Smooth muscle cell (in vitro differentiated cells): ENCODE data around the gene AGRN. TPM values are rescaled to one million over a fixed set of nuclear protein-coding genes. Genes with fewer than 3 reads are reported as not detected.

Experiments used
- DNase-seq: peaks from one replicate; lab custom pipeline; 2025; ENCODE audit not compliant: unreplicated experiment; lab: John Stamatoyannopoulos, UW
- H2AFZ ChIP-seq: fragments of 200-600 bp; sonication (generic); 2 replicates; pipeline ENCODE4 v1.6.0; 2016; ENCODE audit warnings: antibody characterized with exemption, low read depth, mild to moderate bottlenecking
- H3F3A ChIP-seq: fragments of 200-600 bp; sonication (generic); 2 replicates; pipeline ENCODE4 v1.6.0; 2017; ENCODE audit warnings: antibody characterized with exemption, low read depth
- H3K27ac ChIP-seq: fragments of 200-600 bp; sonication (generic); 2 replicates; pipeline ENCODE4 v1.5.1; 2016; ENCODE audit warnings: low read depth, mild to moderate bottlenecking
- H3K27me3 ChIP-seq: fragments of 200-600 bp; sonication (generic); 2 replicates; pipeline ENCODE4 v1.6.1; 2016; ENCODE audit warnings: low read depth, mild to moderate bottlenecking
- H3K36me3 ChIP-seq: fragments of 200-600 bp; sonication (generic); 2 replicates; pipeline ENCODE4 v1.5.1; 2016; ENCODE audit warnings: low read depth
- H3K4me1 ChIP-seq: fragments of 200-600 bp; sonication (generic); 2 replicates; pipeline ENCODE4 v1.5.1; 2016; ENCODE audit warnings: low read depth
- H3K4me2 ChIP-seq: fragments of 200-600 bp; sonication (generic); 2 replicates; pipeline ENCODE4 v1.6.0; 2016; ENCODE audit warnings: mild to moderate bottlenecking
- H3K4me3 ChIP-seq: fragments of 200-600 bp; sonication (generic); 2 replicates; pipeline ENCODE4 v1.5.1; 2016; ENCODE audit warnings: mild to moderate bottlenecking
- H3K79me2 ChIP-seq: fragments of 200-600 bp; sonication (generic); 2 replicates; pipeline ENCODE4 v1.6.0; 2016; ENCODE audit warnings: low read depth, mild to moderate bottlenecking
- H3K9ac ChIP-seq: fragments of 200-600 bp; sonication (generic); 2 replicates; pipeline ENCODE4 v1.6.0; 2016; ENCODE audit warnings: low read depth
- H3K9me3 ChIP-seq: fragments of 200-600 bp; sonication (generic); replicated peaks from 2 replicates; pipeline ENCODE4 v1.5.1; 2016; ENCODE audit warnings: low read depth
- H4K20me1 ChIP-seq: fragments of 200-600 bp; sonication (generic); 2 replicates; pipeline ENCODE4 v1.6.0; 2016; ENCODE audit warnings: low read depth
- WGBS: methylation state at CpG from one replicate; pipeline ENCODE4 v1.1.7; 2016; ENCODE audit warnings: low lambda C conversion rate; 5-methylcytosine and 5-hydroxymethylcytosine counted together
- polyA plus RNA-seq: library from polyadenylated mRNA; unstranded; fragments of >200 nt; fragmentation: Nextera tagmentation; extraction: Ambion mirVana; gene quantifications from 2 replicates; pipeline ENCODE4 v1.2.1, GENCODE V29; 2016
- total RNA-seq: library from RNA; depleted of rRNA; stranded (reverse); fragments of >200 nt; gene quantifications from 2 replicates; pipeline ENCODE4 v1.2.3, GENCODE V29; 2014
- TF ChIP-seq, protein P1 (sequence below): fragments of 200-600 bp; sonication (generic); IDR thresholded peaks from 2 replicates; pipeline ENCODE4 v1.5.1; 2017; ENCODE audit warnings: borderline replicate concordance, mild to moderate bottlenecking, antibody characterized with exemption; ENCODE audit not compliant: insufficient read depth, poor library complexity, severe bottlenecking

AGRN gene
- total and polyA plus RNA-seq, 2 experiments from 2014 or later: 17.5 to 24.7 TPM

- WGBS: 97% methylated on average over 11 of the region's 11 CpGs
- Histone ChIP-seq H4K20me1 (no peaks in the 10 kb centered on the region), H3K36me3 (no peaks in the 10 kb centered on the region), H3K4me3 (no peak overlapping the region), H3K27ac (no peak overlapping the region), H3K9ac (no peak overlapping the region), H3K4me2 (no peak overlapping the region), H3F3A (no peaks in the 10 kb centered on the region), H2AFZ (no peak overlapping the region), H3K9me3 (no peaks in the 10 kb centered on the region), H3K79me2 (no peaks in the 10 kb centered on the region), H3K4me1 (no peaks in the 10 kb centered on the region), H3K27me3 (peaks cover 9% of the 10 kb centered on the region)
- DNase-seq: no peak
- TF ChIP-seq, protein P1, sequence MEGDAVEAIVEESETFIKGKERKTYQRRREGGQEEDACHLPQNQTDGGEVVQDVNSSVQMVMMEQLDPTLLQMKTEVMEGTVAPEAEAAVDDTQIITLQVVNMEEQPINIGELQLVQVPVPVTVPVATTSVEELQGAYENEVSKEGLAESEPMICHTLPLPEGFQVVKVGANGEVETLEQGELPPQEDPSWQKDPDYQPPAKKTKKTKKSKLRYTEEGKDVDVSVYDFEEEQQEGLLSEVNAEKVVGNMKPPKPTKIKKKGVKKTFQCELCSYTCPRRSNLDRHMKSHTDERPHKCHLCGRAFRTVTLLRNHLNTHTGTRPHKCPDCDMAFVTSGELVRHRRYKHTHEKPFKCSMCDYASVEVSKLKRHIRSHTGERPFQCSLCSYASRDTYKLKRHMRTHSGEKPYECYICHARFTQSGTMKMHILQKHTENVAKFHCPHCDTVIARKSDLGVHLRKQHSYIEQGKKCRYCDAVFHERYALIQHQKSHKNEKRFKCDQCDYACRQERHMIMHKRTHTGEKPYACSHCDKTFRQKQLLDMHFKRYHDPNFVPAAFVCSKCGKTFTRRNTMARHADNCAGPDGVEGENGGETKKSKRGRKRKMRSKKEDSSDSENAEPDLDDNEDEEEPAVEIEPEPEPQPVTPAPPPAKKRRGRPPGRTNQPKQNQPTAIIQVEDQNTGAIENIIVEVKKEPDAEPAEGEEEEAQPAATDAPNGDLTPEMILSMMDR: no peak
Measured at GRCh38 chr1:974293-974640, 45.7 kb upstream of the AGRN start.

GRCh38 chr1:974687-975328 is 45.1 kb upstream of the AGRN start:
- Histone ChIP-seq H3K4me3 (no peak overlapping the region), H3K79me2 (no peaks in the 10 kb centered on the region), H3K9ac (no peak overlapping the region), H3F3A (no peaks in the 10 kb centered on the region), H3K27me3 (peaks cover 9% of the 10 kb centered on the region), H2AFZ (no peak overlapping the region), H3K9me3 (no peaks in the 10 kb centered on the region), H3K4me2 (no peak overlapping the region), H4K20me1 (no peaks in the 10 kb centered on the region), H3K27ac (no peak overlapping the region), H3K4me1 (no peaks in the 10 kb centered on the region), H3K36me3 (no peaks in the 10 kb centered on the region)
- no peak for DNase-seq
- 88% methylated on average over 15 of the region's 17 CpGs for WGBS
- TF ChIP-seq, protein P1: no peak

DNA sequence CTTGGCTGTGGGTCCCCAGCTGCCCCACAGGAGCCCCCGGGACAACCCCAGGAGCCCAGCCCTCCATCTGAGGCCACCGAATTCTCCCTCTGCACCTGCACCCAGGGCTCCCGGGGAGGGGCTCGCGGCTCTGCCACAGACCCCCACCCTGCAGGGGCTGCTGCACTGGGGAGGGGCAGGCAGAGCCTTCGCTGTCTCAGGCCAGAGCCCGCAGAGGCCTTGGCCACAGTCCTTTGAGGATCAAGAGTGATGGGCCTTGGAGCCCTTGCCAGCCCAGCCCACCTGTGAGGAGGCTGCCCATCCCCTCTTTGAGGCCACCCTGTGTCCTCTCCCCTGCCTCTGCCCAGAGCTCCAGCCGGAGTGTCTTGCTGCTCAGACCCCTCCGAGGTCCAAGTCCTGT is 44.6 kb upstream of the AGRN start:
- H3K4me2 ChIP-seq: no peak overlapping the region

More for the DNA sequence above, 44.6 kb upstream of the AGRN start:
- Histone ChIP-seq H2AFZ (no peak overlapping the region), H3F3A (no peaks in the 10 kb centered on the region), H4K20me1 (no peaks in the 10 kb centered on the region), H3K27me3 (peaks cover 5% of the 10 kb centered on the region), H3K36me3 (no peaks in the 10 kb centered on the region), H3K4me3 (no peak overlapping the region), H3K9me3 (no peaks in the 10 kb centered on the region), H3K79me2 (no peaks in the 10 kb centered on the region), H3K27ac (no peak overlapping the region), H3K4me1 (no peaks in the 10 kb centered on the region), H3K9ac (no peak overlapping the region)
- 79% methylated on average over 7 of the region's 9 CpGs for WGBS
- no peak for DNase-seq
- TF ChIP-seq, protein P1: no peak
